OCI-LY3 (cell line): ENCODE results near the gene DRD2.

Experiments
- CTCF ChIP-seq: fragments of 200-600, 300-600 bp; sonication (generic); IDR thresholded peaks from 2 replicates; pipeline ENCODE4 v1.5.1; 2014; ENCODE audit warnings: antibody characterized with exemption, low read length, low read depth
- EZH2phosphoT487 ChIP-seq: fragments of 200-600 bp; shearing (Covaris generic); IDR thresholded peaks from 2 replicates; pipeline ENCODE4 v1.6.1; 2018; ENCODE audit warnings: antibody characterized with exemption, mixed run types, low read depth

- TF ChIP-seq CTCF (no peak), EZH2phosphoT487 (no peak)
Measured at GRCh38 chr11:113415343-113415742, 59.9 kb downstream of the DRD2 start.
